Testis (tissue), 3 donors: ENCODE data around the gene SIGLEC9. TPM values are rescaled to one million over a fixed set of nuclear protein-coding genes. Genes with fewer than 3 reads are reported as not detected.

Source experiments
- DNase-seq: peaks from one replicate; pipeline ENCODE4 v3.0.0-alpha.2; 2019
- H3K27ac ChIP-seq, 2 donors: fragments of 200-600 bp; sonication (generic); one replicate each; pipeline ENCODE4 v1.5.1; 2019
- H3K27me3 ChIP-seq: fragments of 200-600 bp; sonication (generic); one replicate; pipeline ENCODE4 v1.5.1; 2019
- H3K36me3 ChIP-seq: fragments of 200-600 bp; sonication (generic); one replicate; pipeline ENCODE4 v1.5.1; 2017; ENCODE audit warnings: low read depth; ENCODE audit errors: missing control alignments
- H3K4me1 ChIP-seq: fragments of 200-600 bp; sonication (generic); one replicate; pipeline ENCODE4 v1.5.1; 2019
- H3K4me3 ChIP-seq, 2 donors: fragments of 200-600 bp; sonication (generic); one replicate each; pipeline ENCODE4 v1.5.1; 2017 to 2019
- H3K9me3 ChIP-seq: fragments of 200-600 bp; sonication (generic); one replicate; pipeline ENCODE4 v1.5.1; 2017
- CTCF ChIP-seq, 3 experiments: fragments of 450-650 bp in 2 of 3; fragments of 200-600 bp in 1 of 3; sonication (generic) in 1 of 3; IDR thresholded peaks; one replicate each; pipeline ENCODE4 v1.5.1; 2016 to 2019; ENCODE audit warnings: antibody characterized with exemption in 3 of 3, mild to moderate bottlenecking in 2 of 3, moderate library complexity in 1 of 3
- POLR2A ChIP-seq: fragments of 450-650 bp; IDR thresholded peaks from one replicate; pipeline ENCODE4 v1.6.1; 2017; ENCODE audit warnings: antibody characterized with exemption, mild to moderate bottlenecking, moderate library complexity
- WGBS, 2 donors: methylation state at CpG; one replicate each; pipeline ENCODE4 v1.1.5; 2018; 5-methylcytosine and 5-hydroxymethylcytosine counted together
- intact Hi-C: fragments of 100-400 bp; cut with DNase I; formaldehyde crosslinking; loops from one replicate; pipeline ENCODE4 v1.15.1; 2023; ENCODE audit warnings: low total_unique reads
- polyA plus RNA-seq: library from polyadenylated mRNA; stranded (reverse); fragments of 350-450 nt; fragmentation: Illumina TruSeq; extraction: RNeasy Lipid Tissue Mini Kit (QIAGEN cat#74804); gene quantifications from one replicate; pipeline ENCODE4 v1.2.3, GENCODE V29; 2014; ENCODE audit warnings: low read depth, low replicate concordance; ENCODE audit not compliant: insufficient read depth
- total RNA-seq, 2 donors: library from RNA; depleted of rRNA; stranded (reverse); fragments of >200 nt; gene quantifications; one replicate each; pipeline ENCODE4 v1.2.3, GENCODE V29; 2016

Gene SIGLEC9
- total and polyA plus RNA-seq, 3 donors from 2014 or later = 2.6 to 5.1 (median 3.2) TPM

GRCh38 chr19:51136851-51137551 is 12.3 kb downstream of the SIGLEC9 start:
- Histone ChIP-seq H3K4me1 (peaks cover 9% of the 10 kb centered on the region), H3K27me3 (no peaks in the 10 kb centered on the region), H3K4me3 (no peak overlapping the region), H3K9me3 (no peaks in the 10 kb centered on the region), H3K36me3 (no peaks in the 10 kb centered on the region), H3K27ac (no peak overlapping the region)
- TF ChIP-seq CTCF (IDR thresholded peaks at IDR 0.05) (no peak), POLR2A (no peak)
- 81 to 88% methylated on average over 12 of the region's 12 CpGs for WGBS, 2 donors
- intact Hi-C loops = no loop called here
- DNase-seq = no peak

GRCh38 chr19:51137792-51138425 is 13.2 kb downstream of the SIGLEC9 start:
- TF ChIP-seq POLR2A = no peak
- TF ChIP-seq CTCF (IDR thresholded peaks at IDR 0.05) = no peak
- no peak for DNase-seq
- intact Hi-C loops = no loop called here
- Histone ChIP-seq H3K9me3 (no peaks in the 10 kb centered on the region), H3K4me3 (no peak overlapping the region), H3K36me3 (no peaks in the 10 kb centered on the region), H3K27me3 (no peaks in the 10 kb centered on the region), H3K4me1 (peaks cover 2% of the 10 kb centered on the region), H3K27ac (no peak overlapping the region)
- 90 to 91% methylated on average over 7 to 9 of the region's 9 CpGs for WGBS, 2 donors

- H3K4me3 ChIP-seq = no peak overlapping the region
- no peak overlapping the region for H3K27ac ChIP-seq
- TF ChIP-seq CTCF (IDR thresholded peaks at IDR 0.05) = no peak
- no peak for TF ChIP-seq POLR2A
- intact Hi-C loops = no loop called here
- WGBS, 2 donors = 81 to 84% methylated on average over 6 of the region's 6 CpGs
- DNase-seq = no peak
- no peaks in the 10 kb centered on the region for H3K27me3 ChIP-seq
- H3K9me3 ChIP-seq = no peaks in the 10 kb centered on the region
- no peaks in the 10 kb centered on the region for H3K4me1 ChIP-seq
- H3K36me3 ChIP-seq = no peaks in the 10 kb centered on the region
These were observed 13.9 kb downstream of the SIGLEC9 start for GRCh38 chr19:51138549-51138979.

- 73 to 76% methylated on average over 4 of the region's 4 CpGs for WGBS, 2 donors
These were observed 14.8 kb downstream of the SIGLEC9 start for GRCh38 chr19:51139299-51140014.

More at GRCh38 chr19:51139299-51140014, 14.8 kb downstream of the SIGLEC9 start:
- TF ChIP-seq POLR2A = no peak
- no peak for TF ChIP-seq CTCF (IDR thresholded peaks at IDR 0.05)
- H3K4me1 ChIP-seq = no peaks in the 10 kb centered on the region
- no peak for DNase-seq
- no peak overlapping the region for H3K4me3 ChIP-seq
- no peak overlapping the region for H3K27ac ChIP-seq
- H3K9me3 ChIP-seq = no peaks in the 10 kb centered on the region
- H3K27me3 ChIP-seq = no peaks in the 10 kb centered on the region
- no peaks in the 10 kb centered on the region for H3K36me3 ChIP-seq
- intact Hi-C loops = no loop called here
